Bronchial epithelial cell (primary cell): ENCODE data around the gene FATE1. TPM values are rescaled to one million over a fixed set of nuclear protein-coding genes. Genes with fewer than 3 reads are reported as not detected.

Experiments
- DNase-seq: peaks from one replicate; pipeline ENCODE4 v3.0.0-alpha.2; 2010; ENCODE audit warnings: low read depth
- FAIRE-seq: peaks from 2 replicates; lab custom pipeline; 2011; peaks lifted over from hg19 to GRCh38; lab: Jason Lieb, UNC
- H3K27me3 ChIP-seq: 2 replicates; pipeline ENCODE4 v1.5.1; 2011; ENCODE audit warnings: low read length; ENCODE audit not compliant: control insufficient read depth, insufficient read depth
- H3K36me3 ChIP-seq: 2 replicates; pipeline ENCODE4 v1.5.1; 2011; ENCODE audit warnings: low read length; ENCODE audit not compliant: control insufficient read depth, insufficient read depth
- H3K4me3 ChIP-seq: 2 replicates; pipeline ENCODE4 v1.5.1; 2011; ENCODE audit warnings: mild to moderate bottlenecking, low read depth, low read length, control low read depth
- total RNA-seq: library from RNA; depleted of rRNA; stranded (reverse); fragments of >200 nt; gene quantifications from 2 replicates; pipeline ENCODE4 v1.2.1, GENCODE V29; 2014
- TF ChIP-seq, protein P1 (sequence below): IDR thresholded peaks from 2 replicates; pipeline ENCODE4 v1.5.1; 2011; ENCODE audit warnings: mild to moderate bottlenecking, moderate library complexity, low read length, control low read depth, inconsistent platforms; ENCODE audit not compliant: insufficient read depth, severe bottlenecking

FATE1 gene
- total RNA-seq, 1 donor from 2014 or later, result not detected

DNA sequence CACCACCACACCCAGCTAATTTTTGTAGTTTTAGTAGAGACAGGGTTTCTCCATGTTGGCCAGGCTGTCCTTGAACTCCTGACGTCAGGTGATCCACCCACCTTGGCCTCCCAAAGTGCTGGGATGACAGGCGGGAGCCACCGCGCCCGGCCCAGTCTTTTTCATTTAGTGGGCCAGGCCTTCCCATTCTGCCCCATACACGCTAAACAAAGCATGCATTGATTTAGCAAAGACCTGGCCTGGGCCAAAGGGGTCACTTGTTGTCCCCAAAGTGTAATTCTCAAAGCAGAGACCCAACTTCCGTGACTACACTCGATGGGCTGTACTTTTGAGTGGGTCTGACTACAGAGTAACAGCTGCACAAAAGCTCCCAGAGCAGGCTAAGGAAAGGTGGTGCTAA is 47.9 kb downstream of the FATE1 start:
- Histone ChIP-seq H3K4me3 (no peak overlapping the region), H3K27me3 (no peaks in the 10 kb centered on the region), H3K36me3 (no peaks in the 10 kb centered on the region)
- FAIRE-seq (no peak), DNase-seq (no peak)
- TF ChIP-seq, protein P1, sequence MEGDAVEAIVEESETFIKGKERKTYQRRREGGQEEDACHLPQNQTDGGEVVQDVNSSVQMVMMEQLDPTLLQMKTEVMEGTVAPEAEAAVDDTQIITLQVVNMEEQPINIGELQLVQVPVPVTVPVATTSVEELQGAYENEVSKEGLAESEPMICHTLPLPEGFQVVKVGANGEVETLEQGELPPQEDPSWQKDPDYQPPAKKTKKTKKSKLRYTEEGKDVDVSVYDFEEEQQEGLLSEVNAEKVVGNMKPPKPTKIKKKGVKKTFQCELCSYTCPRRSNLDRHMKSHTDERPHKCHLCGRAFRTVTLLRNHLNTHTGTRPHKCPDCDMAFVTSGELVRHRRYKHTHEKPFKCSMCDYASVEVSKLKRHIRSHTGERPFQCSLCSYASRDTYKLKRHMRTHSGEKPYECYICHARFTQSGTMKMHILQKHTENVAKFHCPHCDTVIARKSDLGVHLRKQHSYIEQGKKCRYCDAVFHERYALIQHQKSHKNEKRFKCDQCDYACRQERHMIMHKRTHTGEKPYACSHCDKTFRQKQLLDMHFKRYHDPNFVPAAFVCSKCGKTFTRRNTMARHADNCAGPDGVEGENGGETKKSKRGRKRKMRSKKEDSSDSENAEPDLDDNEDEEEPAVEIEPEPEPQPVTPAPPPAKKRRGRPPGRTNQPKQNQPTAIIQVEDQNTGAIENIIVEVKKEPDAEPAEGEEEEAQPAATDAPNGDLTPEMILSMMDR, result no peak

DNA sequence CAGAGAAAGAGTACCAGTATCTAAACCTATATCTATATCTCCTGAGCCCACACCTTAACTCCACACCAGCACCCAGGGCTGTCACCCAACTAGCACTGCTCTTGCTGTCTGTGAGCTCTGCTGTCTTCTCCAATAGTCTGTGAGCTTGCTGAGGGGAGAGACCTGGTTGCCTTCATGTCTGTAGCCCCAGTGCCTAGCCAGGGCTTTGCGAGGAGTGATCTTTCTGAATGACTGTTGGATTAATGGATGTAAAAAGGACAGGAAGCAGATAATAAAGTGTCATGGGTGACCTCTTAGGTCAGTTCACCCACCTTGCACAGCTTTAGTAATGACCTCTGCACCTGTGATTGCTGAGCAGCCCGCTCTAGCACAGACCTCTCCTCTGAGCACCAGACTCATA is 49.2 kb downstream of the FATE1 start:
- Histone ChIP-seq H3K27me3 (no peaks in the 10 kb centered on the region), H3K36me3 (no peaks in the 10 kb centered on the region), H3K4me3 (no peak overlapping the region)
- no peak for DNase-seq
- no peak for FAIRE-seq
- TF ChIP-seq, protein P1, result no peak

DNA sequence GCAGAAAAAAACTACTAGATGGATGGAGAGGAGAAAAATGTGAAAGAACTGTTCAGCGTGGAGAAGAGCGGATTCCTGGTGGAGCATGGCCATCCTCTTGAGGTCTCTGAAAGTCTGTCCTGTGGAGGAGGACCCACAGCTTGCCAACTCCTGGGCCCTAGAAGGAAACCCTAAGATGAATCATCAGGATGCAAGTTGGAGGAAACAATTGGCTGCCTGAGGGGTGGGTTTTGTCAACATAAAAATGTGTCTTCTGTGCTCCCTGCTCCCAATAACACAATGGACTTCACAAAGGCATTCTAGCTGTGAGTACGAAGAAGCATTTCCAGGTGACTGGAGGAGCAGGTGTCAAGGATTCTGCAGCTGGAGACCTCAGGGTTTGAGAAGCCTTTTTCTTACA is 55.9 kb downstream of the FATE1 start:
- no peak for DNase-seq
- Histone ChIP-seq H3K27me3 (no peaks in the 10 kb centered on the region), H3K4me3 (no peak overlapping the region), H3K36me3 (no peaks in the 10 kb centered on the region)
- TF ChIP-seq, protein P1, result no peak
- no peak for FAIRE-seq

Other genes with a start within 250 kb of the FATE1 start
- gene PASD1, start 152.4 kb upstream of the FATE1 start, total RNA-seq, result not detected in 2 replicates
- not detected in 2 replicates for gene PRRG3, start 20.6 kb upstream of the FATE1 start, total RNA-seq
- not detected in 2 replicates for gene CNGA2, start 18.7 kb downstream of the FATE1 start, total RNA-seq
- gene MAGEA4, start 196.9 kb downstream of the FATE1 start, total RNA-seq, result not detected in 2 replicates